NB4 (cell line): ENCODE results near the gene IGFL4.

ENCODE experiments used
- POLR2A ChIP-seq: IDR thresholded peaks from 2 replicates; pipeline ENCODE4 v1.6.1; 2011; ENCODE audit warnings: mild to moderate bottlenecking; ENCODE audit not compliant: insufficient read length; ENCODE audit errors: extremely low read depth
- TF ChIP-seq, protein P1 (sequence below): IDR thresholded peaks from one replicate; pipeline ENCODE4 v1.5.1; 2012; ENCODE audit warnings: low read depth, low read length

DNA sequence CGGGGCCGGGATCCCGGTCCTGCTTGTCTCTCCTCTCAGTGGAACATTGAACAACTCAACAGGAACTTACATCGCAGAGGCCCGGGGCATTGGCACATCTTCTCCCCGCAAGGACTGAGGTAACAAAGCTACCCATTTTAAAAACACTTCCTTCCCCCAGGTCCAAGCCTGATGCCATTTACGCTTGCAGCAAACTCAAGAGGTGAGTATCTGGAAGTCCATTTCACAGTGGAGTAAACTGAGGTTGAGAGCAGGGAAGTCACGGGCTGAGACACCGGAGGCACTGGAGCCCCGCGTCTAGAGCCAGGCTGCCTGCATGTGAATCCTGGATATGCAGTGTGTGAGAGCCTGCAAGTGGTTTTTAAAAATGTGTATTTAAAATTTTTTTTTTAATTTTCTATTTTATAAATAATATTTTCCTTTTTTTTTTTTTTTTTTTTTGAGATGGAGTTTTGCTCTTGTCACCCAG is 17.5 kb downstream of the IGFL4 start:
- TF ChIP-seq, protein P1, sequence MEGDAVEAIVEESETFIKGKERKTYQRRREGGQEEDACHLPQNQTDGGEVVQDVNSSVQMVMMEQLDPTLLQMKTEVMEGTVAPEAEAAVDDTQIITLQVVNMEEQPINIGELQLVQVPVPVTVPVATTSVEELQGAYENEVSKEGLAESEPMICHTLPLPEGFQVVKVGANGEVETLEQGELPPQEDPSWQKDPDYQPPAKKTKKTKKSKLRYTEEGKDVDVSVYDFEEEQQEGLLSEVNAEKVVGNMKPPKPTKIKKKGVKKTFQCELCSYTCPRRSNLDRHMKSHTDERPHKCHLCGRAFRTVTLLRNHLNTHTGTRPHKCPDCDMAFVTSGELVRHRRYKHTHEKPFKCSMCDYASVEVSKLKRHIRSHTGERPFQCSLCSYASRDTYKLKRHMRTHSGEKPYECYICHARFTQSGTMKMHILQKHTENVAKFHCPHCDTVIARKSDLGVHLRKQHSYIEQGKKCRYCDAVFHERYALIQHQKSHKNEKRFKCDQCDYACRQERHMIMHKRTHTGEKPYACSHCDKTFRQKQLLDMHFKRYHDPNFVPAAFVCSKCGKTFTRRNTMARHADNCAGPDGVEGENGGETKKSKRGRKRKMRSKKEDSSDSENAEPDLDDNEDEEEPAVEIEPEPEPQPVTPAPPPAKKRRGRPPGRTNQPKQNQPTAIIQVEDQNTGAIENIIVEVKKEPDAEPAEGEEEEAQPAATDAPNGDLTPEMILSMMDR = no peak
- no peak for TF ChIP-seq POLR2A
